Spinal cord (tissue), 10 donors: ENCODE measurements around the gene CAV3. TPM values are rescaled to one million over a fixed set of nuclear protein-coding genes. Genes with fewer than 3 reads are reported as not detected.

Experiments
- DNase-seq, 6 donors: peaks; one replicate each; pipeline versions ENCODE4 v3.0.0 to v3.0.0-alpha.2; 2013 to 2015; ENCODE audit warnings: low spot score in 6 of 6, low read depth in 4 of 6
- H3K27ac ChIP-seq: one replicate; pipeline ENCODE4 v1.5.1; 2013; ENCODE audit warnings: low read depth, low read length, control low read depth
- H3K27me3 ChIP-seq: one replicate; pipeline ENCODE4 v1.6.1; 2013; ENCODE audit warnings: low read length; ENCODE audit not compliant: control insufficient read depth, insufficient read depth
- H3K36me3 ChIP-seq: one replicate; pipeline ENCODE4 v1.6.1; 2013; ENCODE audit warnings: low read length; ENCODE audit not compliant: control insufficient read depth, insufficient read depth
- H3K4me1 ChIP-seq: one replicate; pipeline ENCODE4 v1.6.1; 2013; ENCODE audit warnings: low read length; ENCODE audit not compliant: control insufficient read depth, insufficient read depth
- H3K4me3 ChIP-seq: one replicate; pipeline ENCODE4 v1.5.1; 2013; ENCODE audit warnings: low read depth, low read length, control low read depth
- H3K9me3 ChIP-seq: one replicate; pipeline ENCODE4 v1.6.1; 2013; ENCODE audit warnings: low read length; ENCODE audit not compliant: control insufficient read depth, insufficient read depth
- WGBS: methylation state at CpG from one replicate; pipeline ENCODE4 v1.1.5; 2013; ENCODE audit warnings: missing lambda C conversion rate; ENCODE audit not compliant: insufficient coverage; 5-methylcytosine and 5-hydroxymethylcytosine counted together
- polyA plus RNA-seq, 2 donors: library from polyadenylated mRNA; unstranded; fragments of 120-200 nt; gene quantifications; one replicate each; pipeline ENCODE4 v1.2.1, GENCODE V29; 2013; ENCODE audit not compliant: insufficient read length in 2 of 2
- total RNA-seq, 2 donors: library from RNA; depleted of rRNA in 1 of 2; stranded (reverse); fragments of 120-200 nt in 1 of 2; fragments of >200 nt in 1 of 2; gene quantifications; one replicate each; pipeline versions ENCODE4 v1.2.3 to v1.2.4, GENCODE V29; 2013 to 2014
- donor health status: healthy.

CAV3 gene
- total and polyA plus RNA-seq, 4 donors, result 0.11 to 0.59 (median 0.30) TPM; not detected in 1

DNA sequence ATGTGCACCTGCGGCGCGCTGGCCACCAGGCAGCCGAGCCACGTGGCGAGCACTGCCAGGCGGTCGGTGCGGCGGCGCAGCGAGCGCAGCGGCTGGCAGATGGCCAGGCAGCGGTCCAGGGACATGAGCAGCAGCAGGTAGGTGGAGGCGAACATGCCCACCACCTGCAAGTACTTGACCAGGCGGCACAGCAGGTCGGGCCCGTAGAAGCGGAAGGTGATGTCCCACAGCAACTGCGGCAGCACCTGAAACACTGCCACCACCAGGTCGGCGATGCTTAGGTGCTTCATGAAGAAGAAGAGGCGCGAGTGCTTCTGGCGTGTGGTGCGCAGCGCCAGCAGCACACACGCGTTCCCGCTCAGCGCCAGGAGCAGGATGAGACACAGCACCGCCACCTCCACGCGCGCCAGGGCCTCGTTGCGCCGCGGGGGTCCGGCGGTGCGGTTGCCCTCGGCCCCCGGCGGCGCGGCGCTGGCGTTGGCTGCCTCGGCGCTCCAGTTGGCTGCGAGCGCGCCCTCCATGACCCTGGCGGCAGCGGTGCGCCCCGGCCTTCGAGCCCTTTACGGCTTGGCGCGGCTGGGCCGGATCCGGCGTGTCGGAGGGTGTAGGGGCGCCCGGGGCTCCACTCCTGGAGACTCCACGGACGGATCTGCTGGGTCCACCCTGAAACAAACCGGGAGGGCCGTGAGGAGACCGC is 34.2 kb downstream of the CAV3 start:
- H3K27ac ChIP-seq, result no peak overlapping the region
- H3K4me3 ChIP-seq, result no peak overlapping the region
- H3K27me3 ChIP-seq, result peaks cover 42% of the 10 kb centered on the region
- DNase-seq, result peak in 2 of 6 donors; percentile 57 to 83
- 2% methylated on average over 74 of the region's 74 CpGs for WGBS
- H3K4me1 ChIP-seq, result peaks cover 22% of the 10 kb centered on the region
- H3K36me3 ChIP-seq, result no peaks in the 10 kb centered on the region
- H3K9me3 ChIP-seq, result no peaks in the 10 kb centered on the region

- peak in 1 of 6 donors; percentile 27 for DNase-seq
Observed at GRCh38 chr3:8768364-8769087, 34.9 kb downstream of the CAV3 start.

DNA sequence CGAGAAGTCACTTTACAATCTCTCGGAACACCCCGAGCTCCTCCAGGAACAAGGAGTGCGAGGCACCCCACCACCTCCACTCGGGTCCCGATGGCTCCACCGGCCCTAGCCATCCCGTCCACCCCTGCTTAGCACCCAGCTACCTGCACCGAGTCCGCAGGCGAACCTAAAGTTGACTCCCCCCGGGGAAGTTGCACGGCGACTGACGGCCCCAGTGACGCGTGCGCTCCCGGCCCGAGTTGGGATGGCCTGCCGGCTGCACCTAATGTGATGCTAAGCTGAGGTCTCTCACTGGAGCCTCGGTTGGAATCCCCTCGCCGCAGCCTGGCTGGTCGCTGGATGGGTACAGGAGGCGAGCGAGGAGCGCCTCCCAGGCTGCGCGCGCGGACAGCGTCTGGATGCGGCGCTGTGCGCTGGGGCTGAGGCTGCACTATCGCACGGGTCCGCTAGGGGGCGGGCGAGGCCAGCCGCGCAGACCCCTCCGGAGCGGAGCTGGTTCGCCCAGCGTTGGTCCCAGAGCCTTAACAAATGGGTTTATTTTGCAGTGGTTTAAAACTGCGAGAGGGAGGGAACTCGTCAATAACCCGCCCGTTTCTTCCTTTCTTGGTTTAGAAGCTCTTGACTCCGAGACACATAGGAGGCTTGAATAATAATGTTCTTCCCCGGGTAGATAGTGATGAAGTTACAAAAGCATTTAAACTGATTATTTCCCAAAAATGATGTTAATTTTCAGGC is 35.7 kb downstream of the CAV3 start, which contains the start of gene OXTR:
OXTR (minus strand) TSS at position 526 of the 735 bp plus-strand sequence. CDS start 1,426 bp downstream, outside the sequence.
- H3K27me3 ChIP-seq, result peaks cover 42% of the 10 kb centered on the region
- peak in 5 of 6 donors; percentile 51 to 90 (median 57) for DNase-seq
- H3K36me3 ChIP-seq, result no peaks in the 10 kb centered on the region
- 4% methylated on average over 45 of the region's 53 CpGs for WGBS
- no peaks in the 10 kb centered on the region for H3K9me3 ChIP-seq
- peaks cover 27% of the 10 kb centered on the region for H3K4me1 ChIP-seq
- H3K4me3 ChIP-seq, result peak within 1 kb of the TSS; percentile 46
- no peak within 1 kb of the TSS for H3K27ac ChIP-seq

More at GRCh38 chr3:8768364-8769087, 34.9 kb downstream of the CAV3 start:
- Histone ChIP-seq H3K4me3 (peak overlapping the region; percentile 46), H3K27me3 (peaks cover 42% of the 10 kb centered on the region), H3K4me1 (peaks cover 22% of the 10 kb centered on the region), H3K9me3 (no peaks in the 10 kb centered on the region), H3K36me3 (no peaks in the 10 kb centered on the region), H3K27ac (no peak overlapping the region)
- WGBS, result 11% methylated on average over 30 of the region's 36 CpGs

DNA sequence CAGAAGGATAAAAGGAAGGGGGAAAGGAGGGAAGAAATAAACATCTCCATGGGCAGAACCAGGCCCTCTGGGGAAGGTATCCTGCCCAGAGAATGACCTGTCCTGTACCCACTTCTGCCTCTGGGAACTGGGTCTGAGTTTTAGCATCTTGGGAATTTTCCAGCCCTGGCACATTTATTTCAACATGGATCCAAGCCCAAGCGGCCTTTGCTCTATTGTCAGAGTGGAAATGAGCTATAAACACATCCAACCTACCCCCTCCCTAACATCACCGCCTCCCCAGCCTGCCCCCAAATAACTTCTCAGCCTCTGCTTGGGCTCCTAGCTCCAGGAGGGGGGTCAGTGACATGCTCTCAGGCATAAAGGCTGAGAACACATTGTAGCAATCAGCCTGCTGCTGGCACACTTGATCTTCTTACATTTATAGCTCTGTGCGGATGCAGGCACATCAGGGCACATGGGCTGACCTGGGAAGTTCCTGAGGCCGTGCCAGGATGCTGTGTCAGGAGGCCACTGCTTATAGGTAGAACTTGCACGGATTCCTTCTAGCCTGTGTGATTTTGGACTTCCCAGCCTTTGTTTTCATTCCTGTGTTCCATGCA is 40.4 kb downstream of the CAV3 start:
- no peak overlapping the region for H3K27ac ChIP-seq
- H3K27me3 ChIP-seq, result peaks cover 13% of the 10 kb centered on the region
- WGBS, result 45% methylated on average over 5 of the region's 5 CpGs
- H3K4me3 ChIP-seq, result no peak overlapping the region
- H3K9me3 ChIP-seq, result no peaks in the 10 kb centered on the region
- H3K4me1 ChIP-seq, result peaks cover 9% of the 10 kb centered on the region
- no peaks in the 10 kb centered on the region for H3K36me3 ChIP-seq
- DNase-seq, result peak in 2 of 6 donors; percentile 16 to 62

DNA sequence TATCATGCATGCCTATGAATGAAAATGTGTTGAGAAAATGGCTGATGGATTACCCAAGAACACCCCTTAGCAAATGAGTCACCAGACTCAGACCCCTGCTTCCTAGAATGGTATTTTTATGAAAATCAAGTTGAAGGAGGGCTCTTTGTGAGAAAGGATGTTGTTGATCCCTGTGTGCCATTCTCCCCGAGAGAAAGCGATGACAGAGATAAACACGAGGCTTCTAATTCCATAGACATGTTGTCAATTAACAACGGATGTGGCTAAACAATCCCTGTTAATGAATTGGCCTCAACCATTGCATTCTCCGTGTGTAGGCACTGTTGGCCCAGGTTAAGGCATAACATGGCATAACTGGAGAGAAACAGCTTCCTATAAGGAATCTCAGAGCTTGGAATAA is 41.6 kb downstream of the CAV3 start:
- no peak overlapping the region for H3K27ac ChIP-seq
- no peaks in the 10 kb centered on the region for H3K36me3 ChIP-seq
- peaks cover 6% of the 10 kb centered on the region for H3K4me1 ChIP-seq
- H3K9me3 ChIP-seq, result no peaks in the 10 kb centered on the region
- no peak overlapping the region for H3K4me3 ChIP-seq
- H3K27me3 ChIP-seq, result peaks cover 6% of the 10 kb centered on the region
- 70% methylated on average over 2 of the region's 5 CpGs for WGBS
- DNase-seq, result no peak

GRCh38 chr3:8775602-8776001 is 42.0 kb downstream of the CAV3 start:
- H3K4me1 ChIP-seq, result peaks cover 6% of the 10 kb centered on the region
- H3K27me3 ChIP-seq, result peaks cover 2% of the 10 kb centered on the region
- no peaks in the 10 kb centered on the region for H3K9me3 ChIP-seq
- no peak overlapping the region for H3K27ac ChIP-seq
- 93% methylated on average over 5 of the region's 6 CpGs for WGBS
- no peaks in the 10 kb centered on the region for H3K36me3 ChIP-seq
- H3K4me3 ChIP-seq, result no peak overlapping the region
- no peak for DNase-seq

GRCh38 chr3:8776406-8776805 is 42.8 kb downstream of the CAV3 start:
- 55% methylated on average over 4 of the region's 4 CpGs for WGBS

DNA sequence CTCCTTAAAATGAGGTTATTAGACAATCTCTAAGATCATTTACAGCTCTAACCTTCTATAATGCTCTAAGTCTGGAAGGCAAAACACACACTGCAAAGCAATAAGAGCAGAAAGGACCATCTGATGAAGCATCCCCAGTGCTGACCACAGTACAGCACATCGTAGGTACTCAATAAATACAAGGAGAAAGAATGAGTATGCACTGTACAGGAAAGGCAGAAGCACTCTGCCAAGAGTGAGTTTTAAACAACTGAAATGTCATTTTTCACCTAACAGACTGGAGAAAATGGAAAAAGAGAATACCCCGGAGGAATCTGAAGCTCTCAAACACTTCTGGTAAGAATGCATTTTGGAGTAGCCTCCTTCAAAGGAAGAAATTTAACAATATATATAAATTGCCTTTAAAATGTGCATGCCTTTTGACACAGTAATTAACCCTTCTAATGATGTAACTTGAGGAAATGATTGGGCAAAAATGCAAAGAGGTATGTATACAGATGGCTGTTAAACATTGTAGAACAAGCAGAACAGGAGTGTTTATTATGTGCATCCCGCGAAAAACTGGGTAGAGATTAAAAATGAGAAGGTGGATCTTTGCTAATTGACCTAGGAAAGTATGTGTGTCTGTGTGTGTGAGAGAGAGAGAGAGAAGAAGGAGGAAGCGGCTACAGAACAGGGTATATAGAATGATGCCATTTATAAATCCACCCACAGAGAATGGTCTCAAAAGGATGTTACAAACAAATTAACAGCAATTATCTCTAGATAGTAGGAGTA is 43.8 kb downstream of the CAV3 start:
- DNase-seq, result no peak
- Histone ChIP-seq H3K4me3 (no peak overlapping the region), H3K27me3 (no peaks in the 10 kb centered on the region), H3K9me3 (no peaks in the 10 kb centered on the region), H3K4me1 (peaks cover 6% of the 10 kb centered on the region), H3K36me3 (no peaks in the 10 kb centered on the region), H3K27ac (no peak overlapping the region)
- 100% methylated on average over 2 of the region's 5 CpGs for WGBS

More at GRCh38 chr3:8776406-8776805, 42.8 kb downstream of the CAV3 start:
- Histone ChIP-seq H3K9me3 (no peaks in the 10 kb centered on the region), H3K27ac (no peak overlapping the region), H3K36me3 (no peaks in the 10 kb centered on the region), H3K4me3 (no peak overlapping the region), H3K4me1 (peaks cover 6% of the 10 kb centered on the region), H3K27me3 (no peaks in the 10 kb centered on the region)
- no peak for DNase-seq

GRCh38 chr3:8777978-8778267 is 44.3 kb downstream of the CAV3 start:
- WGBS, result 94% methylated on average over 2 of the region's 5 CpGs
- H3K27ac ChIP-seq, result no peak overlapping the region
- DNase-seq, result no peak
- no peak overlapping the region for H3K4me3 ChIP-seq
- no peaks in the 10 kb centered on the region for H3K36me3 ChIP-seq
- H3K27me3 ChIP-seq, result no peaks in the 10 kb centered on the region
- peaks cover 6% of the 10 kb centered on the region for H3K4me1 ChIP-seq
- H3K9me3 ChIP-seq, result no peaks in the 10 kb centered on the region
